Measurements from ENCODE around the gene PHF24.

DNA sequence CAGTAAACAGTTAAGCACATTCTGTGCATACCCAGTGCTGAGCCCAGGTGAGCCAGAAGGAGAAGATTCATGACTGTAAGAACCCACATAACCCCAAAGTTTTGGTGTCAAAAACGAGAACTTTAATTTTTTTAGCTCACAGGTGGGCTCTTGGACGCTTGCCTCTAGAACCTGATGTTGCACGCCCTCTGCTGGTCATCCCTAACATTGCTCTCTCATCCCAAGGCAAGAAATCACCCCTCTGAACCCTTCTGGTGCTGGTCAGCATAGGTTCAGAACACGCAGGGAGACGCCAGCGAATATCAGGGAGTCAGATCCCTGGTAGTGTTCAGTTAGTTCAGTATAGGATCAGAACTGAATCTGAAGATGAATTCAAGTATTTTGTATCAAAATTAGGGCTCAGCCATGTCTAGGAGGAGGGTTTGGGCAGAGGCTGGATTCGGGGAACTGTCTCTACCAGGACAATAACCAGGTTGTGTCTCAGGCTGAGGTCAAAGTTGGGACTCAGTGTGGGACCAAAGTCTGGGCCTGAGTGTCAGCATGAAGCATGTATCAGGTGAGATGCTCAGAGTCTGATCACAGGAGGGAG lies 27.3 kb downstream of the PHF24 start:
- TF ChIP-seq, protein P1, sequence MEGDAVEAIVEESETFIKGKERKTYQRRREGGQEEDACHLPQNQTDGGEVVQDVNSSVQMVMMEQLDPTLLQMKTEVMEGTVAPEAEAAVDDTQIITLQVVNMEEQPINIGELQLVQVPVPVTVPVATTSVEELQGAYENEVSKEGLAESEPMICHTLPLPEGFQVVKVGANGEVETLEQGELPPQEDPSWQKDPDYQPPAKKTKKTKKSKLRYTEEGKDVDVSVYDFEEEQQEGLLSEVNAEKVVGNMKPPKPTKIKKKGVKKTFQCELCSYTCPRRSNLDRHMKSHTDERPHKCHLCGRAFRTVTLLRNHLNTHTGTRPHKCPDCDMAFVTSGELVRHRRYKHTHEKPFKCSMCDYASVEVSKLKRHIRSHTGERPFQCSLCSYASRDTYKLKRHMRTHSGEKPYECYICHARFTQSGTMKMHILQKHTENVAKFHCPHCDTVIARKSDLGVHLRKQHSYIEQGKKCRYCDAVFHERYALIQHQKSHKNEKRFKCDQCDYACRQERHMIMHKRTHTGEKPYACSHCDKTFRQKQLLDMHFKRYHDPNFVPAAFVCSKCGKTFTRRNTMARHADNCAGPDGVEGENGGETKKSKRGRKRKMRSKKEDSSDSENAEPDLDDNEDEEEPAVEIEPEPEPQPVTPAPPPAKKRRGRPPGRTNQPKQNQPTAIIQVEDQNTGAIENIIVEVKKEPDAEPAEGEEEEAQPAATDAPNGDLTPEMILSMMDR (IDR thresholded peaks at IDR 0.05), result no peak
- TF ChIP-seq POLR2A (IDR thresholded peaks at IDR 0.05), result no peak
- TF ChIP-seq EP300 (IDR thresholded peaks at IDR 0.05), result no peak
